IMR-90 (cell line): ENCODE measurements around the gene MYCBP2. TPM values are rescaled to one million over a fixed set of nuclear protein-coding genes. Genes with fewer than 3 reads are reported as not detected.

Experiments
- ATAC-seq: fragments of 200-7000 bp; cut with Tn5 transposase; 2 replicates; pipeline ENCODE4 v1.9.1; 2020; ENCODE audit warnings: low read depth, mild to moderate bottlenecking, moderate library complexity
- BruUV-seq: library from RNA; stranded (reverse); fragments of 400-500 nt; replicated peaks from 2 replicates; lab custom pipeline; 2021; lab: Mats Ljungman, UMichigan
- CTCF ChIA-PET: fragments of 300-600 bp; formaldehyde crosslinking; extraction: SDS; loops from one replicate; lab custom pipeline; 2021; ENCODE audit warnings: antibody characterized with exemption; lab: Yijun Ruan, JAX
- POLR2A ChIA-PET: fragments of 300-600 bp; sonication (Branson Sonifier 250); formaldehyde crosslinking; loops from one replicate; lab custom pipeline; 2022; ENCODE audit warnings: antibody characterized with exemption; ENCODE audit not compliant: unreplicated experiment; lab: Charles Lee
- DNase-seq: peaks from one replicate; pipeline ENCODE4 v3.0.0; 2013
- H2AFZ ChIP-seq: replicated peaks from 2 replicates; pipeline ENCODE3; 2013; ENCODE audit warnings: low read length, mild to moderate bottlenecking; ENCODE audit not compliant: poor library complexity
- H2AK5ac ChIP-seq: 2 replicates; pipeline ENCODE4 v1.6.1; 2013; ENCODE audit warnings: low read depth, low read length, inconsistent platforms
- H2AK9ac ChIP-seq: replicated peaks from 2 replicates; pipeline ENCODE3; 2013; ENCODE audit warnings: mild to moderate bottlenecking, low read depth, low read length, moderate library complexity; ENCODE audit not compliant: poor library complexity
- H2BK120ac ChIP-seq: 2 replicates; pipeline ENCODE4 v1.6.1; 2013; ENCODE audit warnings: low read depth, low read length, inconsistent platforms
- H2BK15ac ChIP-seq: 3 replicates; pipeline ENCODE4 v1.6.1; 2013; ENCODE audit warnings: low read depth, low read length, inconsistent platforms
- H2BK20ac ChIP-seq: 2 replicates; pipeline ENCODE4 v1.6.1; 2013; ENCODE audit warnings: low read depth, mild to moderate bottlenecking, inconsistent platforms, low read length, moderate library complexity
- H2BK5ac ChIP-seq: 2 replicates; pipeline ENCODE4 v1.6.1; 2013; ENCODE audit warnings: mild to moderate bottlenecking, low read depth, low read length, inconsistent platforms; ENCODE audit not compliant: poor library complexity, severe bottlenecking
- H3K14ac ChIP-seq: replicated peaks from 2 replicates; pipeline ENCODE4 v1.6.1; 2013; ENCODE audit warnings: low read depth, low read length, inconsistent platforms
- H3K18ac ChIP-seq: 2 replicates; pipeline ENCODE4 v1.6.1; 2013; ENCODE audit warnings: low read depth, low read length, control low read depth
- H3K23ac ChIP-seq: 2 replicates; pipeline ENCODE4 v1.6.1; 2013; ENCODE audit warnings: low read depth, low read length, inconsistent platforms
- H3K27ac ChIP-seq: 2 replicates; pipeline ENCODE4 v1.5.1; 2013; ENCODE audit warnings: mild to moderate bottlenecking, control low read depth, low read length; ENCODE audit not compliant: insufficient read depth
- H3K27me3 ChIP-seq: 2 replicates; pipeline ENCODE4 v1.6.1; 2013; ENCODE audit warnings: low read length; ENCODE audit not compliant: control insufficient read depth, insufficient read depth
- H3K36me3 ChIP-seq: 2 replicates; pipeline ENCODE4 v1.6.1; 2013; ENCODE audit warnings: low read length, mixed read lengths; ENCODE audit not compliant: control insufficient read depth, insufficient read depth
- H3K4ac ChIP-seq: 2 replicates; pipeline ENCODE4 v1.6.1; 2013; ENCODE audit warnings: low read depth, low read length, inconsistent platforms
- H3K4me1 ChIP-seq: 2 replicates; pipeline ENCODE4 v1.6.1; 2013; ENCODE audit warnings: low read length, mixed read lengths; ENCODE audit not compliant: control insufficient read depth, insufficient read depth
- H3K4me2 ChIP-seq: 2 replicates; pipeline ENCODE4 v1.6.1; 2013; ENCODE audit warnings: low read depth, mild to moderate bottlenecking, control low read depth, low read length, moderate library complexity
- H3K4me3 ChIP-seq: 2 replicates; pipeline ENCODE4 v1.5.1; 2013; ENCODE audit warnings: low read depth, mild to moderate bottlenecking, control low read depth, low read length, moderate library complexity; ENCODE audit not compliant: insufficient read depth
- H3K56ac ChIP-seq: 2 replicates; pipeline ENCODE4 v1.6.1; 2013; ENCODE audit warnings: low read length, inconsistent platforms; ENCODE audit not compliant: insufficient read depth; ENCODE audit errors: extremely low read depth
- H3K79me1 ChIP-seq, 2 experiments: 2 replicates each; pipeline ENCODE4 v1.6.1; 2013; ENCODE audit warnings: low read length in 2 of 2, inconsistent platforms in 1 of 2, low read depth in 1 of 2
- H3K9ac ChIP-seq: 2 replicates; pipeline ENCODE4 v1.6.1; 2013; ENCODE audit warnings: low read depth, low read length, control low read depth
- H3K9me1 ChIP-seq: 2 replicates; pipeline ENCODE4 v1.6.1; 2013; ENCODE audit warnings: low read length, inconsistent platforms; ENCODE audit not compliant: insufficient read depth
- H3K9me3 ChIP-seq: 2 replicates; pipeline ENCODE4 v1.6.1; 2013; ENCODE audit warnings: low read length; ENCODE audit not compliant: control insufficient read depth, insufficient read depth
- H4K20me1 ChIP-seq: 2 replicates; pipeline ENCODE4 v1.6.1; 2013; ENCODE audit warnings: low read length, inconsistent platforms; ENCODE audit not compliant: insufficient read depth
- H4K5ac ChIP-seq: 2 replicates; pipeline ENCODE4 v1.6.1; 2013; ENCODE audit warnings: mild to moderate bottlenecking, low read depth, low read length, control low read depth
- H4K8ac ChIP-seq, 2 experiments: 2 replicates each; pipeline ENCODE4 v1.6.1; 2013; ENCODE audit warnings: low read depth in 2 of 2, low read length in 2 of 2, control low read depth in 1 of 2, inconsistent platforms in 1 of 2
- H4K91ac ChIP-seq: 2 replicates; pipeline ENCODE4 v1.6.1; 2013; ENCODE audit warnings: low read depth, low read length, inconsistent platforms; ENCODE audit not compliant: insufficient read depth
- BHLHE40 ChIP-seq: fragments of 150-350 bp; IDR thresholded peaks from 2 replicates; pipeline ENCODE4 v1.6.1; 2016; ENCODE audit warnings: mild to moderate bottlenecking, low read depth, low read length
- CEBPB ChIP-seq: IDR thresholded peaks from 2 replicates; pipeline ENCODE4 v1.6.1; 2012; ENCODE audit warnings: low read depth, low read length, improper control_type of control experiment
- CHD1 ChIP-seq: IDR thresholded peaks from 2 replicates; pipeline ENCODE4 v1.6.1; 2012; ENCODE audit warnings: low read depth, low read length, improper control_type of control experiment
- CTCF ChIP-seq: conservative IDR thresholded peaks from 2 replicates; pipeline ENCODE4 v1.5.1; 2012; ENCODE audit warnings: mild to moderate bottlenecking, low read depth, low read length, improper control_type of control experiment
- ELK1 ChIP-seq: fragments of 150-350 bp; IDR thresholded peaks from 2 replicates; pipeline ENCODE4 v1.6.1; 2016; ENCODE audit warnings: low read depth, mild to moderate bottlenecking, low read length, moderate library complexity, borderline replicate concordance
- FOS ChIP-seq: fragments of 150-350 bp; IDR thresholded peaks from 2 replicates; pipeline ENCODE4 v1.6.1; 2016; ENCODE audit warnings: low read depth, low read length
- MAFK ChIP-seq: IDR thresholded peaks from 2 replicates; pipeline ENCODE4 v1.6.1; 2012; ENCODE audit warnings: low read depth, low read length, improper control_type of control experiment
- MAZ ChIP-seq: IDR thresholded peaks from 2 replicates; pipeline ENCODE4 v1.6.1; 2012; ENCODE audit warnings: low read depth, mild to moderate bottlenecking, low read length, improper control_type of control experiment, moderate library complexity, borderline replicate concordance
- MXI1 ChIP-seq: IDR thresholded peaks from 2 replicates; pipeline ENCODE4 v1.6.1; 2012; ENCODE audit warnings: low read depth, mild to moderate bottlenecking, low read length, moderate library complexity, borderline replicate concordance
- NFE2L2 ChIP-seq: fragments of 150-350 bp; IDR thresholded peaks from 2 replicates; pipeline ENCODE4 v1.6.1; 2016; ENCODE audit warnings: low read depth, mild to moderate bottlenecking, low read length
- POLR2A ChIP-seq: IDR thresholded peaks from 2 replicates; pipeline ENCODE4 v1.6.1; 2012; ENCODE audit warnings: mild to moderate bottlenecking, low read depth, low read length
- RAD21 ChIP-seq: IDR thresholded peaks from 2 replicates; pipeline ENCODE4 v1.6.1; 2012; ENCODE audit warnings: low read length, improper control_type of control experiment
- RCOR1 ChIP-seq: IDR thresholded peaks from 2 replicates; pipeline ENCODE4 v1.6.1; 2012; ENCODE audit warnings: mild to moderate bottlenecking, low read length, improper control_type of control experiment; ENCODE audit not compliant: insufficient replicate concordance
- RFX5 ChIP-seq: IDR thresholded peaks from 2 replicates; pipeline ENCODE4 v1.8.0; 2012; ENCODE audit warnings: low read depth, mild to moderate bottlenecking, low read length, moderate library complexity
- SMC3 ChIP-seq: fragments of 150-350 bp; IDR thresholded peaks from 2 replicates; pipeline ENCODE4 v1.6.1; 2016; ENCODE audit warnings: low read depth, mild to moderate bottlenecking, antibody characterized with exemption, low read length, moderate library complexity
- USF2 ChIP-seq: fragments of 150-350 bp; IDR thresholded peaks from 2 replicates; pipeline ENCODE4 v1.6.1; 2017; ENCODE audit warnings: mild to moderate bottlenecking, antibody characterized with exemption, low read length, low read depth
- WGBS, 2 experiments: methylation state at CpG; one replicate each; pipeline versions ENCODE4 v1.1.5 to v1.1.7; 2013; ENCODE audit warnings: missing lambda C conversion rate in 2 of 2; ENCODE audit not compliant: insufficient read length in 1 of 2; ENCODE audit errors: extremely low coverage in 2 of 2; 5-methylcytosine and 5-hydroxymethylcytosine counted together
- dilution Hi-C: fragments of 300-500 bp; cut with HindIII; formaldehyde crosslinking; loops from one replicate; pipeline ENCODE4 v1.14.3; 2018; ENCODE audit warnings: low sequenced_read_pairs; ENCODE audit not compliant: unreplicated experiment
- in situ Hi-C: fragments of 300-500 bp; cut with MboI; formaldehyde crosslinking; loops from 3 replicates; pipeline ENCODE4 v1.14.3; 2019; ENCODE audit warnings: low sequenced_read_pairs, inconsistent platforms, mixed read lengths
- intact Hi-C: fragments of 100-400 bp; cut with micrococcal nuclease; formaldehyde crosslinking; loops from 2 replicates; pipeline ENCODE4 v1.10.0; 2022
- polyA plus RNA-seq, 3 experiments: library from polyadenylated mRNA; depleted of rRNA; stranded (reverse); fragments of >200 nt; gene quantifications; 2 replicates each; pipeline ENCODE4 v1.2.3, GENCODE V29; 2012; ENCODE audit warnings: low replicate concordance in 1 of 3
- total RNA-seq: library from RNA; depleted of rRNA; stranded (reverse); fragments of >200 nt; gene quantifications from 2 replicates; pipeline ENCODE4 v1.2.3, GENCODE V29; 2012

Gene MYCBP2
- total and polyA plus RNA-seq, 2 of the 4 experiments (the other 2 are of a cell fraction), result 20.1 to 43.2 TPM

- H2BK15ac ChIP-seq, result no peak overlapping the region
- BruUV-seq, result no TSS peak
- H3K9me3 ChIP-seq, result no peaks in the 10 kb centered on the region
- H3K36me3 ChIP-seq, result no peaks in the 10 kb centered on the region
- no peak overlapping the region for H4K8ac ChIP-seq
- no peak overlapping the region for H3K4me3 ChIP-seq
- no peak overlapping the region for H3K27ac ChIP-seq
- DNase-seq (no peak), ATAC-seq (no peak)
- intact Hi-C loops (no loop called here), dilution Hi-C loops (no loop called here), in situ Hi-C loops (no loop called here)
- ChIA-PET CTCF (no interaction called here), POLR2A (no interaction called here)
- no peak overlapping the region for H2BK5ac ChIP-seq
- no peak overlapping the region for H2BK20ac ChIP-seq
- no peak overlapping the region for H3K18ac ChIP-seq
- no peak overlapping the region for H3K23ac ChIP-seq
- H2AFZ ChIP-seq, result no peak overlapping the region
- H3K4me2 ChIP-seq, result no peak overlapping the region
- H4K5ac ChIP-seq, result no peak overlapping the region
- no peak overlapping the region for H3K56ac ChIP-seq
- no peak overlapping the region for H2AK9ac ChIP-seq
- WGBS, 2 experiments, result no CpG with 5 or more reads among the region's 3 CpGs
- TF ChIP-seq BHLHE40 (no peak), RCOR1 (no peak), USF2 (no peak), CHD1 (no peak), POLR2A (no peak), RAD21 (no peak), MAZ (no peak), MXI1 (no peak), RFX5 (no peak), CEBPB (no peak), SMC3 (no peak), MAFK (no peak), CTCF (no peak), FOS (no peak), NFE2L2 (no peak), ELK1 (no peak)
- H3K4me1 ChIP-seq, result no peaks in the 10 kb centered on the region
- H3K14ac ChIP-seq, result no peak overlapping the region
- no peaks in the 10 kb centered on the region for H4K20me1 ChIP-seq
- peaks cover 7% of the 10 kb centered on the region for H3K27me3 ChIP-seq
- H3K4ac ChIP-seq, result no peak overlapping the region
- no peaks in the 10 kb centered on the region for H3K9me1 ChIP-seq
- no peak overlapping the region for H2AK5ac ChIP-seq
- H2BK120ac ChIP-seq, result no peak overlapping the region
- H4K91ac ChIP-seq, result no peak overlapping the region
- no peak overlapping the region for H3K9ac ChIP-seq
- H3K79me1 ChIP-seq, result no peaks in the 10 kb centered on the region
Observed at GRCh38 chr13:77351315-77351714, 24.4 kb upstream of the MYCBP2 start.
